Adipose tissue (tissue), 3 donors: ENCODE data around the gene ZBTB7C. TPM values are rescaled to one million over a fixed set of nuclear protein-coding genes. Genes with fewer than 3 reads are reported as not detected.

Experiments
- H3K27ac ChIP-seq: one replicate; pipeline ENCODE4 v1.5.1; 2013; ENCODE audit warnings: low read depth, low read length
- WGBS, 3 donors: extraction: QIAGEN DNeasy Blood & Tissue Kit; methylation state at CpG; one replicate each; pipeline ENCODE4 v1.1.7; 2013; 5-methylcytosine and 5-hydroxymethylcytosine counted together
- polyA plus RNA-seq, 3 donors: library from polyadenylated mRNA; stranded (reverse); fragments of 200-250 nt; gene quantifications; one replicate each; pipeline ENCODE4 v1.2.3, GENCODE V29; 2013
- donor health status: healthy with polysubstance abuse.
- donor health status: Bipolar disorder and iron deficiency.
- donor health status: healthy.

Gene ZBTB7C
- polyA plus RNA-seq, 3 donors: 0.53 to 5.6 (median 4.8) TPM

GRCh38 chr18:48254077-48254602 lies 155.0 kb downstream of the ZBTB7C start:
- H3K27ac ChIP-seq: no peak overlapping the region
- WGBS, 3 donors: 85 to 94% (median 90%) methylated on average over 10 of the region's 10 CpGs

DNA sequence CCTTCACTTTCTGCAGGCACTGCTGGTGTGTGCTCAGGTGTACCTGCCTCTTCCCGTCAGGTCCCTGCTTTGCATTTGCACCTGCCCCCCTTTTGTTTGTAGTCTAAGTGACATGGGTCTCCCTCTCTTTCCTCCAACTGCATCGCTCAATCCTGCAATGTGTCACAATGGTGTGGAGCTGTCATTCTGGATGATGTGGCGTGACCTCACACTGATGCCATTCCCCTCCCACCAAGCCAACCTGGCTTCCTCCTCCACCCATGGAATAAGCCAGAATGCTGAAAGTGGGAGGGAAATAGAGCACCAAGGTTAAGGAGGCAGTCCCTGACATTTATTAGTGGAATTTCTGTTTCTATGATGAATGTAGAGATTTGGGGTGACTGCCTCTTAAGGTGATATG lies 156.7 kb downstream of the ZBTB7C start:
- no peak overlapping the region for H3K27ac ChIP-seq
- 86 to 89% (median 86%) methylated on average over 3 of the region's 3 CpGs for WGBS, 3 donors

DNA sequence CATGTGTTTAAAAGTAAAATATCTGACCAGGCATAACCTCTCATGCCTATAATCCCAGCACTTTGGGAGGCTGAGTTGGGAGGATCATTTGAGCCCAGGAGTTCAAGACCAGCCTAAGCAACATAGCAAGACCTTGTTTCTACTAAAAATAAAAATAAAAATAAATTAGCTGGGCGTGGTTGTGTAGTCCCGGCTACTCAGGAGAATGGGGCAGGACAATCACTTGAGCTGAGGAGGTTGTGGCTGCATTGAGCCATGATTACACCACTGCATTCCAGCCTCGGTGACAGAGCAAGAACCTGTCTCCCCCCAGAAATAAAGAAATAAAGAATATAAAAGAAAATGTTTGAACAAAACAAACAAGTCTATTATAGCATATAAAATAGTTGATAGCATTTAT lies 158.3 kb downstream of the ZBTB7C start:
- 74 to 80% (median 77%) methylated on average over 3 of the region's 3 CpGs for WGBS, 3 donors
- no peak overlapping the region for H3K27ac ChIP-seq

DNA sequence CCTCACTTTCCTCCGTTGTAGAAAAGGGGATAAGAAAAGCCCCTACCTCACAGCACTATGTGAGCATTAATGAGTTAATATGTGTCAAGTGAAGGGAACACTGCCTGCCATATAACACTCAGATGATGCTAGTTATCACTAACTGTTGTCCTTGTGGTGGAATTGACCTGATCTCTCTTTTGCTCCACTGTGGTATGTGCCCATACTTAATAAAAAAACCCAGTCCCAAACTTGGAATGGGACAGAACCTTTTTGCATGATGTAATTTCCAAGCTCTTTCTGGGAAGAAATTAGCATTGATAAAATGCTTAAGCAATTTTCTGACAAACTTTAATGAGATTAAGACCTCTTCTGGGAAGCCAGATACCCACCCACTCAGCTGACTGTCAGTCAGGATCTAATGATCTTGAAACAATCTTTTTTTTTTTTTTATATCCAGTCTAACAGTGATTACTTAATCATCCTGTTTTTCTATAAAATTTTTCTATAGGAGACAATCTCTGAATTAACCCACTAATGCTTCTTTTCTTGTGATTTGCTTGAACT lies 158.7 kb downstream of the ZBTB7C start:
- H3K27ac ChIP-seq: no peak overlapping the region
- WGBS, 3 donors: 86 to 89% (median 87%) methylated on average over 1 of the region's 1 CpG

GRCh38 chr18:48249854-48250253 lies 159.3 kb downstream of the ZBTB7C start:
- H3K27ac ChIP-seq: no peak overlapping the region
- 83 to 90% (median 86%) methylated on average over 5 of the region's 5 CpGs for WGBS, 3 donors

- H3K27ac ChIP-seq: no peak overlapping the region
These were observed 164.7 kb downstream of the ZBTB7C start for GRCh38 chr18:48244530-48244929.

DNA sequence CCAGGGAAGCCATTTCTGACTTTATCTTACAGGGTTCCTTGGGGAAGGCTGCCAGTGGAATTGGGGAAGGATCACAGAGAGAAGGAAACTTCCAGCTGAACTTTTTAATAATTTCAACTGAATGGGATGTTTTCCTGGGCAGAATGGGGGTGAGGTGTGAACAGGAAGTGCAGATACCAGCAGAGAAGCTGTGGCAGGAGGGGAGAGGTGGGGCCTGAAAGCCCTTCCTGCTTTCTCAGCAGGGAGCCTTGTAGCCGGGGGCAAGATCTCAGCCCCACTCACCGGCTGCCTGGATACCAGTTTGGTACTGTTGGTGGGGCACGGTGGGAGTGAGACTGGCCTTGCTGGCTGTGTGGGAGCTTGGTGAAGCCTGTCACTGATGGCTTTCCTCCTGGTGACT lies 170.5 kb downstream of the ZBTB7C start:
- 46 to 62% (median 54%) methylated on average over 3 of the region's 3 CpGs for WGBS, 3 donors

DNA sequence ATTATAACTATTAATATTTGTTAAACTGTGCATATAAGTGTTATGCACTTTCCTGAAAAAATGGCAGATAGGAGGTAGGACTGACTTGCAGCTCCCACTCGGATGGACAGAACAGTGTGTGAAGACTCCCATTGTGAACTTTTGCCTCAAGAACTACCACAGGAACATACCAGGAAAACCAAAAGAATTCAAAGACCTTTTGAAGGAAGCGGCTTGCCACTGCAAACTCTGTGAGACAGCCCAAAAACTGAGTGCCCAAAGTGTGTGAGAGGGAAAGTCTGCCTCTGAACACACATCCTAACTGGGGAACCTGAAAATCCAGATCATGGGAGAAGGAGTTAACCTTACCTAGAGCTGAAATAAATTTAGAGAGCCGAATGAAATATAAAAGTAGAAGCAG lies 171.0 kb downstream of the ZBTB7C start:
- WGBS, 3 donors: 65 to 86% (median 72%) methylated on average over 3 of the region's 3 CpGs
- H3K27ac ChIP-seq: no peak overlapping the region

More for the DNA sequence above, 170.5 kb downstream of the ZBTB7C start:
- H3K27ac ChIP-seq: no peak overlapping the region

DNA sequence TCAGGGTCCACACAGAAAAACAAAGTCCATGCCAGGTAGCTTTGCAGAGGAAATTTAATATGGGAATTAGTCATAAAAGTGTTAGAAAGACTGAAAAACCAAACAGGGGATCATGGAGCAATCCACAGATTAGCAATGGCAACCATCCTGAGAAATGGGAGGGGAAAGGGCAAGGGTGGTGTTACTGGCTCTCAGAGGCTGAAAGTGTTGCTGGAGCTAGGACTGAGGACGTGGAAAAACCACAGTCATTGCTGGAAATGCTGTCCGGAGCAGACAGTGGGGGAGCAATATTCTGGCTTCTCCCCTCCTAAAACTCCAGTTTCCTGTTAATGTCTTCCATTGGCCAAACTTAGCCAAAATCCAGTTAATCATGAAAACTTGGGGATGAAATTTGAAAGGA lies 172.4 kb downstream of the ZBTB7C start:
- 64 to 91% (median 66%) methylated on average over 2 of the region's 2 CpGs for WGBS, 3 donors
- H3K27ac ChIP-seq: no peak overlapping the region

GRCh38 chr18:48230467-48231113 lies 178.6 kb downstream of the ZBTB7C start:
- no peak overlapping the region for H3K27ac ChIP-seq
- WGBS, 3 donors: 78 to 80% (median 79%) methylated on average over 7 of the region's 7 CpGs

DNA sequence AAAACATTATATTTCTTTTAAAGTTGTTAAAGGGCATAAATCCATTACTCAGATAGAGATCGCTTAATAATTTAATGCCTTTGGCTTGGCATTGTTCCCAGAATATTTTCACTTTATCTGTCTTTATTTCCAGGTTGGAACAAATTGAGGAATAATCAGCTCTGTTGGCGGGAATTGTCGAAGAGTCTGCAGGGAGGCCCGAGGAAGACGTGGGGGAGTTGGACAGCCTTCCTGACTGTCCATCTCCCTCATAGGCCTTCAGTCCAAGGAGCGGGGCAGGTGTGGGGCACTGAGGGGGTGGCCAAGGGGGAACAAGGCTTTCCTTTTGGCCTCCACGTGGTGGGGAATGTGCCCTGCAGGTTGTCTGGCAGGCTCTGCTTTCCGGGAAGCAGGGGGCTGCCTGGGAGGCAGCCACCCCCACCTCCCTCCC lies 179.6 kb downstream of the ZBTB7C start:
- 23 to 34% (median 28%) methylated on average over 8 of the region's 8 CpGs for WGBS, 3 donors
- no peak overlapping the region for H3K27ac ChIP-seq

DNA sequence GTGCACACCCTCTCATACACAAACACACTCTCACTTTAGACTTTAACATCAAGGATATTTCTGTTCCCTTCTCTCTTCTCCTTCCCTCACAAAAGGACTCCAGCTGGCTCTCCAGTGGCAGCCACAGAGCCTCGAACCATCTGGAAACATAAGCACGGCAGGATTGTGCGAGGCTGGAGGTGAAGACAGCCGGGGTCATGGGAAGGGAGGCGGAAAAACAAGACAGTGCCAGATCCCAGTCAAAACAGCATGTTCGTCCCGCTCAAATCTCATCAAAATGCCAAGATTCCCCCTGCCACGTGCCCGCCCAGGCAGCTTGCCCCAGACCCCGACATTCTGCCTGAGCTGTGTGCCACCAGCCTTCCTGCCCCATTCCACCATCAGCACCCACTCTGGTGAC lies 180.3 kb downstream of the ZBTB7C start:
- 66 to 81% (median 68%) methylated on average over 10 of the region's 10 CpGs for WGBS, 3 donors

GRCh38 chr18:48228301-48228715 lies 180.9 kb downstream of the ZBTB7C start:
- no peak overlapping the region for H3K27ac ChIP-seq
- WGBS, 3 donors: 45 to 53% (median 52%) methylated on average over 2 of the region's 2 CpGs

More for the DNA sequence above, 180.3 kb downstream of the ZBTB7C start:
- no peak overlapping the region for H3K27ac ChIP-seq

DNA sequence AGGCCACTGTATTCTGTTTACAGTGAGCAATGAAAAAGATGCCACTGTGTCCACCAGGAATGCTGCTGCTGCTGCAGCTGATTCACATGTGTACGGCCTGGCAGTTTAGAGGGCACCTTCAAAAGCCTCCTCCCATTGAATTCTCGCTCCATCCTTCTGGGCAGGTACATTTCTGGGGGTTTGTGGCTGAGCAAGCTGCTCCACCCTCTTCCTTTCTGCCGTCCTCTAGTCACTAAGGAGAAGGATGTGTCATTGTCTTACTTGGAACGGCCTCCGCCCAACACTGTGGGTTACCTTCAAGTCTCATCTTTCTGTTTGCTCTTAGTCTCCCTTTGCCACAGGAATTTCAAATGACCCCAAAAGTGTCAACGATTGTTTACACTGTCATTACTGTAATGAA lies 182.0 kb downstream of the ZBTB7C start:
- 57 to 72% (median 61%) methylated on average over 6 of the region's 6 CpGs for WGBS, 3 donors
- no peak overlapping the region for H3K27ac ChIP-seq

DNA sequence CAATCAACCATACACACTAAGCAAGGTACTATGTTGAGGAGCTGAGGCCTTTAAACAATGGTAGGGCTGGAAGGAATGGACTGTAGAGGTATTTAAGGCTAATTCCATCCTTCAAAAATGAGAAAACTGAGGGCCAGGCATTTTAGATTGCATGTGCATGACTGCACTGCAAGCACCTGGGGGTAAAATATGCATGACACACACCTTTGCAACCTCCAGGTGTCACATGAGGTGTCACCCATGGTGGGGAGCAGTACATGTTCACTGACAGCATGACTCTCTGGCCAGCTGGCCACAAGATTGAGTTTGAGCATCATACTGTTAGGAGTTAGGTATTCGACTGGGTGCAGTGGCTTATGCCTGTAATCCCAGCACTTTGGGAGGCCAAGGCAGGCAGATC lies 182.8 kb downstream of the ZBTB7C start:
- no peak overlapping the region for H3K27ac ChIP-seq
- 94 to 96% (median 95%) methylated on average over 1 of the region's 1 CpG for WGBS, 3 donors

DNA sequence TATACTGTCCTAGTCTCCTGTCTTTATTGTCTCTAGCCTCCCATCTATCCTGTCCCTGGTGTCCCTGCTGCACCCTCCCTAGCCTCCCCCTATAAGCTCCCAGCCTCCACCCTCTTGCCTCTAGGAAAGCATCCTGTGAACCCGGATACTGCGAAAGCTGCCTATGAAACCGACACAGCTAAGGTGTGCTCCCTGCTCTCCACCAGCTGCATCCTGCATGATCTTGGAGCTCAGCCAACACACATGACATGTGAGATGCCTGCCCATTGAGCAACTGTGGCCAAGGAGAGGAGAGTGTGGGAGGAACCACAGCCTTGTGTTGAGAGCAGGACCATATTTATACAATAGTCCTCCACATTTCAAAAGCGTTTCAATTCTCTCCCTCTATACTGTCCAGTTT lies 187.1 kb downstream of the ZBTB7C start:
- H3K27ac ChIP-seq: no peak overlapping the region
- WGBS, 3 donors: 19 to 29% (median 23%) methylated on average over 4 of the region's 4 CpGs

DNA sequence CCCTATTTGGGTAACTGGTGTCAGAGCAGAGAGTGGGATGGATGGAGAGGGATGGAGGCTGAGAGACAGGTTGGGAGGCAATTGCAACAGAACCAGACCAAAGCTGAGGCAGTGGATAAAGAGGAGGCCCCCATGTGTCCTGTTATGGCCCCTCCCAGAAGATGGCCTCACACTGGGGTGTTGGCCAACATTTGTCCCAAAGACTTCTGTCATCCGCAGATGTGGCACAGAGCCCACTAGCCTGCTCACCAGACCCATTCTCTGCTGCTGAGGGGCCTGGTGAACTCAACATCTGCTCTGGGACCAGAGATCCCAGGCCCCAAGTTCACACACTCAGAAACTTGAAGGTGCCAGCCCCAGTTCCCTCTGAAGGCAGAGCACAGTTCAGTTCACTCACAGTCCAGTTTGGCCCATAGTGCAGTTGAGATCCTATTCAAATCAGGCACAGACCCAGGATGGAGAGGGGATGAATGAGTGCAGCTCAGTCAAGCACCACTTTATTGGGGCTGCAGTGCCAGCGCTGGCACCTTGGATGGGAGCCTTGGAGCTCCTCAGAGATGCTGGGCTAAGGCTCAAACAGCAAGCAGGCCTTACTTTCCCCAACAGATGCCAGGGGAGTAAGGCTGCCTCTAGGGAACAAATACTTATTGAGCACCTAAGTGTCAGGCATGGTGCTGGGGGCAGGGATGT lies 189.2 kb downstream of the ZBTB7C start:
- H3K27ac ChIP-seq: no peak overlapping the region
- WGBS, 3 donors: 76 to 92% (median 76%) methylated on average over 2 of the region's 2 CpGs

GRCh38 chr18:48219037-48219809 lies 190.0 kb downstream of the ZBTB7C start:
- no peak overlapping the region for H3K27ac ChIP-seq
- 78 to 87% (median 84%) methylated on average over 6 of the region's 6 CpGs for WGBS, 3 donors
